Cardiac fibroblast (primary cell): Measurements from ENCODE around the gene MAD1L1.
A peak's percentile ranks its signal among the peaks of the same experiment; 100 is the strongest.

Experiments
- DNase-seq, 2 donors: peaks; one replicate each; pipeline versions ENCODE4 v3.0.0 to v3.0.0-alpha.2; 2010; ENCODE audit warnings: low read depth in 2 of 2
- H3K4me3 ChIP-seq, 2 donors: replicated peaks in 1 of 2; 1 replicate in 1 of 2; 2 replicates in 1 of 2; pipeline ENCODE4 v1.5.1; 2011; ENCODE audit warnings: low read depth in 2 of 2, low read length in 2 of 2, mild to moderate bottlenecking in 2 of 2, moderate library complexity in 1 of 2
- TF ChIP-seq, protein P1 (sequence below): IDR thresholded peaks from one replicate; pipeline ENCODE4 v1.5.1; 2011; ENCODE audit warnings: low read depth, mild to moderate bottlenecking, low read length, inconsistent platforms

MAD1L1 gene

DNA sequence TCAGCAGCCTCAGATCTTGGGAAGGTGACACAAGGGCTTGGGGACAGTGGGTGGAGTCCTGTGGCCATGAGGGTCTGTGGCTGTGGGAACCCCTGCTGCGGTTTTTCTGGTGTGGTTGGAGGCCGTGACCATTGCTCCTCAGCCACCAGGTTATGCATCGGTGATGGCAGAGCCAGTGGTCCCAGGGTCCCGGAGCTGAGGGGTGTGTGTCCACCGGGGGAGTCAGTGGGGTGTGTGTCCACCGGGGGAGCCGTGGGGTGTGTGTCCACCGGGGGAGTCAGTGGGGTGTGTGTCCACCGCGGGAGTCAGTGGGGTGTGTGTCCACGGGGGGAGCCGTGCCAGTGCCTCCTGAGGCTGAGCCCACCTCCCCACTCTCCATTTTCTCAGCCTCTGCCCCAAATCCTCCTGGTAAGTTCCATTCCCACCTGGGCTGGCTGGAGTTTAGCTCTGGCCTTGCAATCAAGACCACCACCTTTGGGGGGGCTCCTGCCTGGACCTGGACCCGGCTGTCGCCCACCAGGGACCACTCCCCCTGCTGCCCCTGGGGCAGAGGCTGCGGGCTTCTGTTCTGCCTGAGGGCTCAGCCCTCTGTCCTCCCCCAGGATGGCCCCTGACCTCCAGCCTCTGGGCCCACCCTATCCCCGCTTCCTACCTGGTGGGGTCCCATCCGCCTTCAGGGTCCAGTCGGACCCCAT is 419.2 kb downstream of the MAD1L1 start:
- TF ChIP-seq, protein P1, sequence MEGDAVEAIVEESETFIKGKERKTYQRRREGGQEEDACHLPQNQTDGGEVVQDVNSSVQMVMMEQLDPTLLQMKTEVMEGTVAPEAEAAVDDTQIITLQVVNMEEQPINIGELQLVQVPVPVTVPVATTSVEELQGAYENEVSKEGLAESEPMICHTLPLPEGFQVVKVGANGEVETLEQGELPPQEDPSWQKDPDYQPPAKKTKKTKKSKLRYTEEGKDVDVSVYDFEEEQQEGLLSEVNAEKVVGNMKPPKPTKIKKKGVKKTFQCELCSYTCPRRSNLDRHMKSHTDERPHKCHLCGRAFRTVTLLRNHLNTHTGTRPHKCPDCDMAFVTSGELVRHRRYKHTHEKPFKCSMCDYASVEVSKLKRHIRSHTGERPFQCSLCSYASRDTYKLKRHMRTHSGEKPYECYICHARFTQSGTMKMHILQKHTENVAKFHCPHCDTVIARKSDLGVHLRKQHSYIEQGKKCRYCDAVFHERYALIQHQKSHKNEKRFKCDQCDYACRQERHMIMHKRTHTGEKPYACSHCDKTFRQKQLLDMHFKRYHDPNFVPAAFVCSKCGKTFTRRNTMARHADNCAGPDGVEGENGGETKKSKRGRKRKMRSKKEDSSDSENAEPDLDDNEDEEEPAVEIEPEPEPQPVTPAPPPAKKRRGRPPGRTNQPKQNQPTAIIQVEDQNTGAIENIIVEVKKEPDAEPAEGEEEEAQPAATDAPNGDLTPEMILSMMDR, result no peak
- no peak for DNase-seq
- H3K4me3 ChIP-seq, result no peak overlapping the region

DNA sequence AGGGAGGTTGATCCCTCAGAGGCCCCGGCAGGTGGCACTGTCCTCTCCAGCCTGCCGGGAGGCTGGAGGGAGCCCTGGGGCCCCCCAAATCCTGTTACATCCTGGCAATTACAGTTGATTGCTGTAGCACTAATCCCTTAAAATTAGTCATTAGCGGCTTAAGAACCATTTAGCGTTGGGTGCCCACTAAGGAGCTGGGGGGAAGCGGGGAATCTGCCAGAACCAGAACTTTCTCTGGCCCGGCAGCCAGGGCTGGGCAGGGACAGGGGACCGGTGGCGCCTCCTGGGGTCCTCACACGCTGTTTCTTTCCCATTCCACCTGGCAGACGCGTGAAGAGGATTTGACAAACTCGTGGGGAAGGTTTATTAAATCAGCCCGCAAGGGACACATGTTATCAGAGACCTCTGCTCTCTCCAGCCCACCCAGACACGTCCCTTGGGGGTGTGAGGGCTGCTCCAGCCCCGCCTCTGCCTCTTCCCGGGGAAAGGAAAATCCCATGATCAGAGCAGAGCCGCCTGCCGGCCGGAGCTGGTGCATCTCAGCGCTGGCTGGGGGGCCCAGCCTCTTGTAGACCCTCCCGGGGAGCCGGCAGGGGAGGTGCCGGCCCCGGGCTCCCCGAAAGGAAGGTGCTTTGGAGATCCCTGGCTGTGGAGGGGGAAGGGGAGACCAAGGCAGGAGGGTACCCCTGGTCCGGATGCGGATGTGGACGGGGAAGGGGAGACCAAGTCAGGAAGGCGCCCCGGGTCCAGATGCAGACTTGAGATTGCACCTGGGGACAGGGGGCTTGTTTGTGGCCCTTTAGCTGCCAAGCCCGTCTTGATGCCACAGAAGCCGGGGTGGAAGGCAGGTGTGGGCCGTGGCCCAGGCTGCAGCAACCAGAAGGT is 420.0 kb downstream of the MAD1L1 start:
- no peak for DNase-seq
- TF ChIP-seq, protein P1, result peak; percentile 12

GRCh38 chr7:1811850-1812508 is 420.8 kb downstream of the MAD1L1 start:
- H3K4me3 ChIP-seq, result no peak overlapping the region
- TF ChIP-seq, protein P1, result no peak
- no peak for DNase-seq

More for the DNA sequence above, 420.0 kb downstream of the MAD1L1 start:
- H3K4me3 ChIP-seq, result no peak overlapping the region

GRCh38 chr7:1810961-1811849 is 421.5 kb downstream of the MAD1L1 start:
- TF ChIP-seq, protein P1, result no peak
- DNase-seq, result peak in 1 of 2 donors; percentile 45
- H3K4me3 ChIP-seq, result no peak overlapping the region

GRCh38 chr7:1810521-1810920 is 422.2 kb downstream of the MAD1L1 start:
- TF ChIP-seq, protein P1, result no peak
- DNase-seq, result no peak
- no peak overlapping the region for H3K4me3 ChIP-seq
